HG03558 (cell line): ENCODE results near the gene GABRB3.

Experiments
- ATAC-seq: cut with Tn5 transposase; IDR thresholded peaks from one replicate; pipeline ENCODE4 v1.9.1; 2021; ENCODE audit warnings: moderate number of reproducible peaks; ENCODE audit not compliant: unreplicated experiment; ENCODE audit errors: extremely low read depth

Gene GABRB3

GRCh38 chr15:26572602-26573350 lies 200.1 kb downstream of the GABRB3 start:
- no peak for ATAC-seq

DNA sequence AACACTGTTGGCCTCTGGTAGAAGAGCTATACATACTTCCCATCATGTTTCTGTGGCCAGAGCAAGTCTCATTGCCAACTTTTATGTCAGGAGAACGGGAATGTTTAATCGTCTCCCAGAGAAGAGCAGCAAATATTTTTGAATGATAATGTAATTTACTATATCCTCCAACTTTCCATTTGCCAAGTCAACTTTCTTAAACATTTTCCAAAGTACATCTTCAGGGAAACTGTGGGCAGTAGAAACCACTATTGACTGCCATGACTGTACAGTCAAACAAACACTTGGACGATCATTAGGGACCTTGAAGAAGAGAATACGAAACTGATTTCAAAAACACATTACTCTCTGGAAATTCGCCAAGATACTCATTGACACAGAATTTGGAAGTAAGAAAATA lies 201.5 kb downstream of the GABRB3 start:
- ATAC-seq = no peak

DNA sequence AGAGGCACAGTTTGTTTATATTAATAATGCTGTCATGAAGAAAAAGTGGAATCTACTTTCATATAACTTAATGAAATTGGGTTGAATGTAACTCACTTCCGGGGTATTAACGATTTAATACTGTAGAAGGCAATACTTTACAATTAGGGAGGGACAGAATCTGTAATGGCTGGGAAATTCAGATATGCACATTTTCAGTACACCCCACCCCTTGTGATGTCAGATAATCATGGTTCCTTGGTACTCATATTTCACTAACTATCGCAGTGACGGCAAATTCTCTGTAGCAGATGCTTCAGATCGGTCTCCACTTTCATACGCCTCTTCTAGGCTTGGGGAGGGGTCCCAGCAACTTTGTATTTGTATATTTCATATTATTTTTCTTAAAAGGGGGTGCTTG lies 207.3 kb downstream of the GABRB3 start:
- ATAC-seq = no peak

DNA sequence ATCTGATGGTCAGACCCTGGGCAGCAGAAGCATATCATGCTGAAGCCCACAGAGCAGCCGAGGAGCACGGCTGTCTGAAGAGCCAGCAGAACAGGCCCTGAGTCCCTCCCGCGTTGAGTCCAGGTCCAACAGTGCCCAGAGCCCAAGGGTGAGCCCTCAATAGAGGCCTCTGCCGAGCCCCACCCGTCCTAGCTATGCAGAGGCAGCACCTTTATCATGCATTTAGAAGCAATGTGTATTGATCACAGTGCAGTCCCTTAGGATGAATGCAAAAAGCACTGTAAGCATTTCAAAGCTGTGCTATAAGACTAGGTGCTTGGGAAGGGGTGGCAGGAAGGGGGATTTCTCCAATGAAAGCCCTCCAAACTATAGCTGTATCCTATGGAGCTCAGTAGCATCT lies 208.5 kb downstream of the GABRB3 start:
- no peak for ATAC-seq

- ATAC-seq = no peak
Measured at GRCh38 chr15:26562336-26562735, 210.5 kb downstream of the GABRB3 start.

DNA sequence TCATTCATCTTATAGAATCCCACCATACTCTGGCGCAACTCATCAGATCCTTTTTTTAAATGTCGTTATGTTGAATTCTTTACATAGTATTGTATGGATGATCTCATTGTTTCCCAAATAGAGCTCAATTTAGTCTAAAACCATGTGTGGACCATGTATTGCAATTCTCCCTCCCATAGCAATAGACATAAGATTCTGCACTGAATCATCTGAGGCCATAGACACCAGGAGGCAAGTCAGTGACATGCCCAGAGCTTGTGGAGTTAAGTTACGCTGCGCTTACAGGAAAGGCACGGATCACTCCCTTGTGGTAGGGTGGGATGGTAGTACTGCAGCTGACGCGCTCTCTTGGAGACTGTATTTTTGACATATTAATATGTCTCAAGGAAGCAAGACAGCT lies 211.0 kb downstream of the GABRB3 start:
- ATAC-seq = no peak

DNA sequence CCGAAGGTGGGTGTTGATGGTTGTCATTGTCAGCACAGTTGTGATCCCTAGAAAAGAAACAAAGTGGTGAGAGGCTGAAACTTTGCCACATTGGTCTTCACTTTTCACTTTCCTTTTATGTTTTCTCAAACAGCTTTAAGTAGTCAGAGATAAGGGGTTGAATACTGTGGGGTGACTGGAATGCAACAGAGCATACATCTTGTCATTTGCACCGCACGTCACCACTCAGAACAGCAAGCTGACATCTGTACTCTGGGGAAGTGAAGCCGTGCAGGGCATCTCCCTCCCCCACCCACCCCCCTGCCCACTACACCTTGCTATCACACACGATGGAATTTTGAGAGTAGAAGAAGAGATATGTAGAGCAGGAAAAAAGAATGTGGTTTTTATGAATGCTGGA lies 211.7 kb downstream of the GABRB3 start:
- no peak for ATAC-seq

DNA sequence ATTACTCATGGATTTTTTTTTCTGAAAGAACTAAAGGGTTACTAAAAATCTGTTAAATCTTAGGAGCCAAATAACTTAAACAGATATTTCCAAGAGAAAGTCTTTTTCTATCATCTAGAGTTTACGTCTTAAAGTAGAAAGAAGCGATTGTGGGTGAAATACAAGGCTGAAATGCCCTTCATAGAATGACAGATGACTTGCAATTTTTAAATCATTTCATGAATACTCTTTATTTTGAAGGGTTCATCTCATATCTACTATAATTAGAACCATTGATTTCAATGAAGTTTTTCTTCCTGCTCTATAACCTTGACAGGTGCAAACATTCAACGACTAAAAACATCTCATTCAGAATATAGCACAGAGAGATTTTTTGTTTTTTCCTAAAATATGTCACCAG lies 217.0 kb downstream of the GABRB3 start:
- ATAC-seq = no peak

- no peak for ATAC-seq
Measured at GRCh38 chr15:26551473-26551872, 221.4 kb downstream of the GABRB3 start.

DNA sequence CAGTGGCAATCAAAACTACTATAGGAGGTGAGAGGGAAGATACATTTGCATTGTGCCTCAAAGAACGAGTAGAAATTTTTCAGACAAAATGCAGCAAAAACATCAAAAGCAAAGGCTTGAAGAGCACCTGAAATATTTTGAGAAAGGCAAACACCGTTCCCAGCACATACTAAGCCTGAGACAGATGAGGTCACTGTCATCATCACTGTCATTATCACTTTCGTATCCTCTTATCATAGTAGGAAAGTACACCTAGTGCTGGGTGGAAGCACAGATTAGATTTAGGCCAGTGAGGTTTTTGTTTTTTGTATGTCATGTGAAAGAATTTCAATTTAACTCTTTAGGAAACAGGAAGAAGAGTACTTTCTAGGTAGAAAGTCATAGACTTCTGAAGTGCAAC lies 222.0 kb downstream of the GABRB3 start:
- no peak for ATAC-seq

- no peak for ATAC-seq
Measured at GRCh38 chr15:26537663-26538062, 235.2 kb downstream of the GABRB3 start.

DNA sequence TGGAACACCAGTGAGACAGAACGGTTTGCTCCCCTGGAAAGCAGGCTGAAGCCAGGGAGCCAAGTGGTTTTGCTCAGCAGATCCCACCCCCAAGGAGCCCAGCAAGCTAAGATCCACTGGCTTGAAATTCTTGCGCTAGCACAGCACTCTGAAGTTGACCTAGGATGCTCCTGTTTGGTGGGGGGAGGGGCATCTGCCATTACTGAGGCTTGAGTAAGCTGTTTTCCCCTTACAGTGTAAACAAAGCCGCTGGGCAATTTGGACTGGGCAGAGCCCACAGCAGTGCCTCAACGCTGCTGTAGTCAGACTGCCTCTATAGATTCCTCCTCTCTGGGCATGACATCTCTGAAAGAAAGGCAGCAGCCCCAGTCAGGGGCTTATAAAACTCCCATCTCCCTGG lies 241.4 kb downstream of the GABRB3 start:
- ATAC-seq = no peak

DNA sequence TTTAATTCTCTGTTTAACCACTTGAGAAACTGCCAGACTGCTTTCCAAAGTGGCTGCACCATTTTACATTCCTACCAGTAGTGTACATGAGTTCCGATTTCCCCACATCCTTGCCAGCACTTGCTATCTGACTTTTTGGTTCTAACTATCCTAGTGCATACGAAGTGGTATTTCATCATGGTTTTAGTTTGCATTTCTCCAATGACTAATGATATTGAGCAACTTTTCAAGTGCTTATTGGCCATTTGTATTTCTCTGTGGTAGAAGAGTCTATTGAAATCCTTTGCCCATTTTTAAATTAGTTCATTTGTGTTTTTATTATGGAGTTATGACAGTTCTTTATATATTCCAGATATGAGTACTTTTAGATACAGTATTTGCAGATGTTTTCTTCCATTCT lies 247.8 kb downstream of the GABRB3 start:
- no peak for ATAC-seq

DNA sequence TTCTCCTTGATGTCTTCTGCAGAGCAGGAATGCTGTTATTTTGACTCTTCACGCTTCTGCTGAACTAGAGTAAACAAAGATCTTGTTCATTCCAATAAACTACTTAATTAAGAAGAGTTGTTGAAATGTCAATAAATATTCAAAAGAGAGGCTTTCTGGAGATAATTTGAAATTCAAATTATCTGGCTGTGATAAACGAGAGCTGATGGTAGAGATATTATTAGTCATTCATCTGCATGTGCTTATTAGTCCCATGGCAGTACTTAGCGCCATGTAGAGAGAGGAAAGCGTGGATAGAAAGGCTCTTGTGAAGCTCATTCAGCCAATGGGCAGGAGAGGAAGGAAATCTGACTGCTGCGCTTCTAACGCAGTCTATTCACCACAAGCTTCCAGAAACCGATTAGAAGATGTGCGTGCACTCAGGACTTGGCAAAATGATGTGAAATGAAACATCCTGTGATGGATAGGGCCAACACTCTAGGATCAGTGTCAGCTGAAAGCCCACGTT lies 251.1 kb downstream of the GABRB3 start:
- ATAC-seq = no peak

- ATAC-seq = no peak
Measured at GRCh38 chr15:26521130-26521529, 251.7 kb downstream of the GABRB3 start.

DNA sequence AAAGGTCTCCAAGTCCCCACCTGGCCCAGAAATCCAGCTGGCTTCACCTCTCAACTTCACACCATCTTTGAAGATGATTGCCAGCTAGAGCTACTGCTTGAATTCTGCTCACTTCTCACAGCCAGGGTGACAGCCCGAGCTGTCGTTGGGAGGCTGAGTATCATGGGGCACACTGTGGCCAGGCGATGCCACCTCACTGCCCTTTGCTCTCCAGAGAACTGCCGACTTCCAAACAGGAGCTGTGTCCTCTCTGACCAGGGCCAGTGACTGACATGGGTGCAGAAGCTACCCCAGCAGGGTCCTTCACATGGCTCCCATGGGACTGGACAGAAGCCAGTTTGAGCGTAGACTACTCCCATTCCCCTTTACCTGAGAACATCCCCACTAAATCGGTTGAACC lies 254.0 kb downstream of the GABRB3 start:
- ATAC-seq = no peak

DNA sequence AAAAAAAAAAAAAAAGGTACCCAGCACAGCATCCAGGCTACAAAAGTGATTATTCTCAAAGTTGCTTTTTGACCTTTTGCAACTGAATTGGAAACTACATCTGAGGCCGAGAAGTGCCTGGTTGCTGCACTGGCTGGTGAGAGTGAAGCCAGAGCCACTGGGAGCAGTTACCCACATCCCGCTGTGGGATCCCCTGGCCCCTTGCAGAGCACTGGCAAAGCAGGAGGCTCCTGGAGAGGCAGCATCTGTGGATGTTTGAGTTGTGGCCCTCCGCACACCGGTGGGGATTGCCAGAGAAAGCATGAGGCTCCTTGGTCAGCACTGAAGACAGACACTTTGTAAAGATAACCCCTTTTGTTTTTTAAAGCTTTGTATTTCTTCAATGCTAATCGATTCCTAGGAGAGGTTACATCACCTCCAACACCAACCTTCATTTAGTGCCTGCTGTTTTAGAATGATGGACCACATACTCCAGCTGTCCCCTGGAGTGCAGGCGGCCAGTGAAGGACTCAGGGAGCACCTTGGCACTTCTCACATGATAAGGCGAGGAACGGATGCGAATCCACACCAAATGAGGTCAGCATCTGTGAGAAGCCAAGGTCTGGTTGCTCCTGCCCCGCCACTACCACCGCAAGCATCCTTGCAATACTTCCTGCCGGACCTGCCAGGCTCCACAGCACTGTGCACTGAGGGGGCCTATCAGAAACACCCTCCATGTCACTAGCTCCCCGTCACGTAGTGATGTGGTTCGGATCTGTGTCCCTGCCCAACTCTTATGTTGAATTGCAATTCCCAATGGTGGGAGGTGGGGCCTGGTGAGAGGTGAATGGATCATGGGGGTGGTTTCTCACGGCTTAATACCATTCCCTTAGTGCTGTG lies 256.5 kb downstream of the GABRB3 start:
- no peak for ATAC-seq

- no peak for ATAC-seq
Measured at GRCh38 chr15:26504009-26504408, 268.9 kb downstream of the GABRB3 start.
